Panc1 (cell line): ENCODE results near the gene NR5A1. TPM values are rescaled to one million over a fixed set of nuclear protein-coding genes. Genes with fewer than 3 reads are reported as not detected.

ENCODE experiments used
- ATAC-seq: fragments of 200-7000 bp; cut with Tn5 transposase; 2 replicates; pipeline ENCODE4 v1.9.1; 2020; ENCODE audit warnings: mild to moderate bottlenecking, moderate library complexity
- BruUV-seq: library from RNA; stranded (reverse); fragments of 400-500 nt; replicated peaks from 2 replicates; lab custom pipeline; 2021; lab: Mats Ljungman, UMichigan
- CTCF ChIA-PET: fragments of 300-600 bp; sonication (Branson Sonifier 250); formaldehyde crosslinking; loops from one replicate; lab custom pipeline; 2022; ENCODE audit warnings: antibody characterized with exemption; lab: Charles Lee
- POLR2A ChIA-PET: fragments of 300-600 bp; sonication (Branson Sonifier 250); formaldehyde crosslinking; loops from one replicate; lab custom pipeline; 2022; ENCODE audit warnings: antibody characterized with exemption; lab: Charles Lee
- DNase-seq: peaks from one replicate; pipeline ENCODE4 v3.0.0-alpha.2; 2010; ENCODE audit warnings: low read depth, low spot score
- H3K27ac ChIP-seq: 2 replicates; pipeline ENCODE4 v1.5.1; 2011; ENCODE audit warnings: mild to moderate bottlenecking, low read length, inconsistent platforms
- H3K27me3 ChIP-seq: fragments of 200-500 bp; sonication (Bioruptor generic); 2 replicates; pipeline ENCODE4 v1.6.0; 2014; ENCODE audit warnings: low read length, inconsistent platforms; ENCODE audit not compliant: control insufficient read depth, insufficient read depth
- H3K36me3 ChIP-seq: fragments of 200-500 bp; sonication (Bioruptor generic); 2 replicates; pipeline ENCODE4 v1.5.1; 2014; ENCODE audit warnings: inconsistent platforms, mild to moderate bottlenecking, low read length, moderate library complexity; ENCODE audit not compliant: control insufficient read depth, insufficient read depth
- H3K4me1 ChIP-seq: 2 replicates; pipeline ENCODE4 v1.5.1; 2011; ENCODE audit warnings: inconsistent platforms, mild to moderate bottlenecking, low read length, moderate library complexity; ENCODE audit not compliant: control insufficient read depth, insufficient read depth
- H3K4me3 ChIP-seq, 2 experiments: 2 replicates each; pipeline ENCODE4 v1.5.1; 2011 to 2012; ENCODE audit warnings: low read depth in 2 of 2, low read length in 2 of 2, mild to moderate bottlenecking in 2 of 2, inconsistent platforms in 1 of 2, moderate library complexity in 1 of 2
- H3K9me3 ChIP-seq: fragments of 200-500 bp; sonication (Bioruptor generic); 2 replicates; pipeline ENCODE4 v1.5.1; 2014; ENCODE audit warnings: low read depth, mild to moderate bottlenecking, inconsistent platforms, low read length, moderate library complexity; ENCODE audit not compliant: control insufficient read depth, insufficient read depth
- CTCF ChIP-seq: fragments of 450-650 bp; IDR thresholded peaks from 2 replicates; pipeline ENCODE4 v1.5.1; 2017; ENCODE audit warnings: mild to moderate bottlenecking
- POLR2AphosphoS5 ChIP-seq: IDR thresholded peaks from 2 replicates; pipeline ENCODE4 v1.6.1; 2012; ENCODE audit warnings: mild to moderate bottlenecking, low read depth, low read length, moderate library complexity
- REST ChIP-seq, 2 experiments: IDR thresholded peaks; 2 replicates each; pipeline ENCODE4 v1.6.1; 2011 to 2012; ENCODE audit warnings: low read depth in 2 of 2, control low read depth in 1 of 2, low read length in 1 of 2, mild to moderate bottlenecking in 1 of 2, moderate library complexity in 1 of 2; ENCODE audit not compliant: insufficient read depth in 1 of 2
- SIN3A ChIP-seq: IDR thresholded peaks from 2 replicates; pipeline ENCODE4 v1.6.1; 2012; ENCODE audit warnings: low read depth, mild to moderate bottlenecking, low read length, moderate library complexity, borderline replicate concordance; ENCODE audit not compliant: insufficient read depth
- TCF7L2 ChIP-seq: IDR thresholded peaks from 2 replicates; pipeline ENCODE4 v1.6.1; 2011; ENCODE audit warnings: mild to moderate bottlenecking, low read depth, low read length, inconsistent platforms
- in situ Hi-C: cut with HindIII; loops from 2 replicates; pipeline ENCODE4 v1.10.0; 2016; ENCODE audit warnings: low sequenced_read_pairs, low pct_unique_long_range_greater_than_20kb
- intact Hi-C: fragments of 100-400 bp; cut with micrococcal nuclease; formaldehyde crosslinking; loops from one replicate; pipeline ENCODE4 v1.10.0; 2022; ENCODE audit not compliant: unreplicated experiment
- total RNA-seq: library from RNA; stranded (reverse); gene quantifications from one replicate; pipeline ENCODE4 v1.2.1, GENCODE V29; 2021; ENCODE audit not compliant: unreplicated experiment

Gene NR5A1
- total RNA-seq, 1 experiment from 2014 or later: 2.5 TPM

- no peaks in the 10 kb centered on the region for H3K4me1 ChIP-seq
These were observed 39.0 kb downstream of the NR5A1 start for GRCh38 chr9:124468061-124468740.

DNA sequence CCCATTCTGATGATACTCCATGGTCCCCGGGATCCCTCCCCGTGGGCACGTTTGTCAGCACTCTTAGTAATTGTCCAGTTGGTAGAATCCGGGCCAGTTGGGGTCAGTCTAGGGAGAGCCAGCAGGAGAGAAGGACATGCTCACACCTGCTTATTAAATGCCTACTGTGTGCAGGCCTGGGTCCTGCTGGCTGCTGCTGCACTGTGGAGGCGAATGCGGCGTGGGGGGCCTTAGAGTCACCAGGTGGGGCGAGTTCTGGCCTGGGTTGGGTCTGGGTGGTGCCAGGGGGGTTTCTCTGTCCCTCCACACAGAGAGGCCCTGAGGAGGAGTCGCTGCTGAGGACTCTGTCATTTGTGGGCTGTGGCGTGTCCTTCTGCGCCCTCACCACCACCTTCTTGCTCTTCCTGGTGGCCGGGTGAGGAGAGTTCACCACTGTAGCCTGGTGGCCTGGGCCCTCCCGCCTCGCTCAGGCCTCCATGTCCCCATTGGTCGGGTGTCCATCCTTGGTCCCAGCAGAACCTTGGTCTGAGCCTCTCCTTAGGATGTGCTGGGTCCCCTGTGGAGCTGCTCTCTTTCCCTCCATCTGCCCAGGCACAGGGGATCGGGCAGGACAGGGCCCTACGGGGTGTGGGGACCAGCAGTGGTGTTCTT lies 39.7 kb downstream of the NR5A1 start:
- H3K9me3 ChIP-seq: no peaks in the 10 kb centered on the region
- in situ Hi-C loops (no loop called here), intact Hi-C loops (no loop called here)
- no peak overlapping the region for H3K27ac ChIP-seq
- DNase-seq: no peak
- H3K36me3 ChIP-seq: no peaks in the 10 kb centered on the region
- H3K4me3 ChIP-seq: no peak overlapping the region
- POLR2A ChIA-PET: no interaction called here
- no peak for ATAC-seq
- no peaks in the 10 kb centered on the region for H3K4me1 ChIP-seq
- no peaks in the 10 kb centered on the region for H3K27me3 ChIP-seq
- BruUV-seq: no TSS peak
- CTCF ChIA-PET: no interaction called here
- TF ChIP-seq POLR2AphosphoS5 (no peak), CTCF (no peak), TCF7L2 (no peak), SIN3A (no peak)

More at GRCh38 chr9:124468061-124468740, 39.0 kb downstream of the NR5A1 start:
- in situ Hi-C loops: no loop called here
- no peak overlapping the region for H3K4me3 ChIP-seq
- no peaks in the 10 kb centered on the region for H3K36me3 ChIP-seq
- ChIA-PET CTCF (no interaction called here), POLR2A (no interaction called here)
- no peaks in the 10 kb centered on the region for H3K9me3 ChIP-seq
- TF ChIP-seq SIN3A (no peak), REST (IDR thresholded peaks at IDR 0.05; ENCODE audit: insufficient read depth in 1 of 2, low read depth in 2 of 2, low read length in 1 of 2) (no peak), CTCF (no peak), TCF7L2 (no peak), POLR2AphosphoS5 (no peak)
- ATAC-seq (no peak), DNase-seq (no peak)
- H3K27ac ChIP-seq: no peak overlapping the region
- no TSS peak for BruUV-seq
- H3K27me3 ChIP-seq: no peaks in the 10 kb centered on the region
- intact Hi-C loops: no loop called here
